Measurements from ENCODE around the gene CHD9.

GRCh38 chr16:53370827-53371226 is 316.0 kb downstream of the CHD9 start:
- no peak for TF ChIP-seq CTCF (IDR thresholded peaks at IDR 0.05; ENCODE audit: low read depth, low read length)
- no peak for TF ChIP-seq POLR2A (IDR thresholded peaks at IDR 0.05; ENCODE audit: extremely low read depth, insufficient read length)
- TF ChIP-seq MYC (IDR thresholded peaks at IDR 0.05; ENCODE audit: low read depth, low read length) = no peak
